Thoracic aorta endothelial cell (primary cell): ENCODE results near the gene ARAP1. TPM values are rescaled to one million over a fixed set of nuclear protein-coding genes. Genes with fewer than 3 reads are reported as not detected.

Experiments used
- small RNA-seq: library from RNA; depleted of rRNA; stranded (forward); fragments of <200 nt; gene quantifications from one replicate; pipeline ENCODE3, GENCODE V24; 2012
- total RNA-seq: library from RNA; depleted of rRNA; stranded (reverse); fragments of >200 nt; gene quantifications from 2 replicates; pipeline ENCODE4 v1.2.3, GENCODE V29; 2012

Gene ARAP1
- total RNA-seq, result 61.7 and 62.0 TPM in 2 replicates

GRCh38 chr11:72752088-72752914 is at the start of gene ARAP1:
TSS of gene ARAP1 (minus strand) at chr11:72752408. CDS start at chr11:72727128, 25,280 bp downstream.

GRCh38 chr11:72793425-72794367 is 41.5 kb upstream of the ARAP1 start, which contains the start of gene STARD10:
TSS of gene STARD10 (minus strand) at chr11:72794047. CDS start at chr11:72781181, 12,866 bp downstream.

DNA sequence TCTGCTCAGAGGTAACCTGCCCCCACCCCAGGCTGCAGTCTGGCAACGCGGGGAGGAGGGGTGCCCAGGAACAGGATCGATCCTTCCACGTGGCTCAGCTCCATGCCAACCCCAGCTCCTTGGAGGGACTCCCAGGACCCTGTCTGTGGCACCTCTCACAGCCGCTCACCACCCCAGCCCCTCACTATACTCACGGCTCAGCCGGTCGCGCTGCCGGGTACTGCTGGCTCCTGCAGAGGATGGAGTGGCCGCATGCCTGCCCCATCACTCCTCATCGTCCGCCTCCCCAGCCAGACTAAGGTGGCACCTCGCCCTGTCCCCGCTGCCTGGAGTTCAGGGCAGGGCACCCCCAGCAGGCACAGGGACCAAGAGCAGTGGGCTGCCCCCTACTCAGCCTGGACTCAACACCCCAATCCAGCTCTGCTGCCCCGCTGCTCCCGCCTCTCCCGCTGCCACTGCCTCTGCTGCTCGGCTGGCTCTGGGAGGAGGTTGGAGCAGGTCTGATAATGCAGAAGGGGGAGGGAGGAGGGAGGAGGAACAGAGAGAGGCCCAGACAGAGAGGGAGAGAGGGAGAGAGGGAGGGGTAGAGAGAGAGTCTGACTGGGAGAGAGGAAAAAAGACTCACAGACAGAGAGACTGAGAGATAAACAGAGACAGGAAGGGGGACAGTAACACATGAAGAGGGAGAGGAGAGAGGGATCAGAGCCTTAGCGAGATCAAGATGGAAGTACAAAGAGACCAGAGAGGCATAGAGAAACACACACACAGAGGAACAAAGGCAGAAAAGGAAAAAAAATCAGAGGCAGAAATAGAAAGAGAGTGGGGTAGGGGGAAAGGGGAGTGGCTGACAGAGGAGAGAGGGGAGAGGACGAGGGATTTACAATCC is 78.0 kb downstream of the ARAP1 start, which contains the start of gene PDE2A:
TSS of gene PDE2A (minus strand) at position 480 of the 886 bp plus-strand sequence. CDS start at position 265, 215 bp downstream.

Small RNAs within 50 kb of the gene (small RNA-seq; reads per million reads assigned to genes)
- gene MIR4692 (not detected), gene RF00019 (not detected)

Other genes with a start within 250 kb of the ARAP1 start
- gene PDE2A, start 78.0 kb downstream of the ARAP1 start, total RNA-seq, result 5.1 and 12.1 TPM in 2 replicates
- 14.1 and 14.4 TPM in 2 replicates for gene STARD10, start 41.6 kb upstream of the ARAP1 start, total RNA-seq
- gene ATG16L2, start 62.0 kb upstream of the ARAP1 start, total RNA-seq, result 13.7 and 19.9 TPM in 2 replicates